ENCODE data around the gene CPLX4. TPM values are rescaled to one million over a fixed set of nuclear protein-coding genes. Genes with fewer than 3 reads are reported as not detected.

Gene CPLX4
- total and polyA plus RNA-seq, 2 donors (not counting 3 experiments of a cell fraction or from before 2014, with no cell fraction given) = not detected

DNA sequence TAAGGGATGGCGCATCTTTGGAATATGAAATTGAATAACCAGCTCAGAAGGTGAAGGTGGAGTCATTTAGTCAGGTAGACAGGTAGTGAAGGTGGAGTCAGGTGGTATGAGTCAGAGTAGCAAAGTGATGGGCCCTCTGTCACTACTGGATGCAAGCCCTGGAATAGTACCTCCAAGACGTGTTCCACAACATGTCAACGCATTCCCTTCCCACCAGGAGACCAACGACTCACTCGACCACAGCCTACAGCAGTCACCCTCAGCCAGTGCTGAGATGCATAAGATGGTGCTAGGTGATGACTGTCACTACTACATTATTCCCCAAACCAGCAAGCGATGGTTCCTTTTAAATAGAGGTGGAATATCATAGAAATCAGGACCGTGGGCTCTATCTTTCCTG is 6.8 kb downstream of the CPLX4 start:
- H3K9me3 ChIP-seq (replicated peaks; ENCODE audit: control insufficient read depth, insufficient read depth, low read length) = no peaks in the 10 kb centered on the region
- dilution Hi-C loops (cut with MboI; ENCODE audit: extremely low pct_ligation_motif_present, low sequenced_read_pairs) = no loop called here
- H3K36me3 ChIP-seq (ENCODE audit: control insufficient read depth in 2 of 2, extremely low read depth in 1 of 2, insufficient read depth in 2 of 2, low read length in 2 of 2) = no peaks in the 10 kb centered on the region
- H3K9me1 ChIP-seq (replicated peaks; ENCODE audit: control insufficient read depth, extremely low read depth, insufficient read depth, low read length) = no peaks in the 10 kb centered on the region
- DNase-seq (ENCODE audit: low read depth, low spot score) (no peak), FAIRE-seq (no peak)
- no peak overlapping the region for H2AFZ ChIP-seq (ENCODE audit: low read depth, low read length)
- intact Hi-C loops (cut with micrococcal nuclease) = no loop called here
- H3K27me3 ChIP-seq (ENCODE audit: control insufficient read depth in 2 of 2, insufficient read depth in 2 of 2, low read length in 2 of 2) = peaks cover 15 to 27% of the 10 kb centered on the region in 2 experiments
- H3K9ac ChIP-seq (replicated peaks; ENCODE audit: extremely low read depth, insufficient read depth, low read length) = no peak overlapping the region
- no peak overlapping the region for H3K27ac ChIP-seq (ENCODE audit: insufficient read depth, low read depth, low read length)
- H3K4me3 ChIP-seq (replicated peaks in 1 of 3; ENCODE audit: insufficient read depth in 1 of 3, low read depth in 1 of 3, low read length in 3 of 3) = no peak overlapping the region
- peaks cover 3% of the 10 kb centered on the region for H3K4me1 ChIP-seq (ENCODE audit: control insufficient read depth, extremely low read depth, insufficient read depth, low read length)
- TF ChIP-seq, protein P1, sequence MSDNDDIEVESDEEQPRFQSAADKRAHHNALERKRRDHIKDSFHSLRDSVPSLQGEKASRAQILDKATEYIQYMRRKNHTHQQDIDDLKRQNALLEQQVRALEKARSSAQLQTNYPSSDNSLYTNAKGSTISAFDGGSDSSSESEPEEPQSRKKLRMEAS (IDR thresholded peaks at IDR 0.05; ENCODE audit: insufficient read depth, insufficient read length) = no peak
- TF ChIP-seq EZH2 (IDR thresholded peaks at IDR 0.05; ENCODE audit: borderline replicate concordance, low read depth, low read length, severe bottlenecking) (no peak), POLR2A (IDR thresholded peaks at IDR 0.05; ENCODE audit: low read depth, low read length) (no peak), FOS (IDR thresholded peaks at IDR 0.05; ENCODE audit: borderline replicate concordance, insufficient read depth, low read length) (no peak), MYC (IDR thresholded peaks at IDR 0.05; ENCODE audit: low read depth, low read length) (no peak), GATA2 (IDR thresholded peaks at IDR 0.05; ENCODE audit: insufficient read depth, insufficient read length, low read depth, low read length) (no peak), POLR2AphosphoS5 (IDR thresholded peaks at IDR 0.05; ENCODE audit: insufficient read depth, low read depth, low read length) (no peak), JUN (IDR thresholded peaks at IDR 0.05; ENCODE audit: borderline replicate concordance, insufficient read depth, insufficient read length, low read depth) (no peak)
- TF ChIP-seq, protein P2, sequence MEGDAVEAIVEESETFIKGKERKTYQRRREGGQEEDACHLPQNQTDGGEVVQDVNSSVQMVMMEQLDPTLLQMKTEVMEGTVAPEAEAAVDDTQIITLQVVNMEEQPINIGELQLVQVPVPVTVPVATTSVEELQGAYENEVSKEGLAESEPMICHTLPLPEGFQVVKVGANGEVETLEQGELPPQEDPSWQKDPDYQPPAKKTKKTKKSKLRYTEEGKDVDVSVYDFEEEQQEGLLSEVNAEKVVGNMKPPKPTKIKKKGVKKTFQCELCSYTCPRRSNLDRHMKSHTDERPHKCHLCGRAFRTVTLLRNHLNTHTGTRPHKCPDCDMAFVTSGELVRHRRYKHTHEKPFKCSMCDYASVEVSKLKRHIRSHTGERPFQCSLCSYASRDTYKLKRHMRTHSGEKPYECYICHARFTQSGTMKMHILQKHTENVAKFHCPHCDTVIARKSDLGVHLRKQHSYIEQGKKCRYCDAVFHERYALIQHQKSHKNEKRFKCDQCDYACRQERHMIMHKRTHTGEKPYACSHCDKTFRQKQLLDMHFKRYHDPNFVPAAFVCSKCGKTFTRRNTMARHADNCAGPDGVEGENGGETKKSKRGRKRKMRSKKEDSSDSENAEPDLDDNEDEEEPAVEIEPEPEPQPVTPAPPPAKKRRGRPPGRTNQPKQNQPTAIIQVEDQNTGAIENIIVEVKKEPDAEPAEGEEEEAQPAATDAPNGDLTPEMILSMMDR (IDR thresholded peaks at IDR 0.05; ENCODE audit: extremely low read depth in 1 of 2, insufficient read depth in 1 of 2, low read depth in 1 of 2, low read length in 2 of 2) = no peak
- ChIA-PET POLR2A (no interaction called here), CTCF (interaction anchor here (6.2 kb wide), 1 partner anchor 89 kb away, joined by 304 read pairs; no protein-coding TSS in a partner anchor)
- no peaks in the 10 kb centered on the region for H4K20me1 ChIP-seq (replicated peaks; ENCODE audit: control insufficient read depth, extremely low read depth, insufficient read depth, low read length)
- H3K79me2 ChIP-seq (ENCODE audit: control insufficient read depth, insufficient read depth, low read length) = no peaks in the 10 kb centered on the region
- no peak overlapping the region for H3K4me2 ChIP-seq (ENCODE audit: insufficient read depth, low read length)
- BruUV-seq (replicated peaks) = no TSS peak
